Raji (cell line): ENCODE data around the gene BLOC1S6.

Experiments
- POLR2A ChIP-seq: IDR thresholded peaks from 2 replicates; pipeline ENCODE4 v1.6.1; 2011; ENCODE audit warnings: low read depth, low read length, control low read depth; ENCODE audit not compliant: insufficient read depth

The BLOC1S6 gene

GRCh38 chr15:45612790-45613415 is 25.7 kb downstream of the BLOC1S6 start:
- no peak for TF ChIP-seq POLR2A

- no peak for TF ChIP-seq POLR2A
These were observed 29.7 kb downstream of the BLOC1S6 start for GRCh38 chr15:45616901-45617323.

- no peak for TF ChIP-seq POLR2A
These were observed 31.6 kb downstream of the BLOC1S6 start for GRCh38 chr15:45618813-45619212.

- TF ChIP-seq POLR2A: no peak
These were observed 41.0 kb downstream of the BLOC1S6 start for GRCh38 chr15:45628136-45628535.

GRCh38 chr15:45630917-45631691 is 43.9 kb downstream of the BLOC1S6 start:
- TF ChIP-seq POLR2A: no peak

GRCh38 chr15:45631776-45632175 is 44.6 kb downstream of the BLOC1S6 start:
- TF ChIP-seq POLR2A: no peak

GRCh38 chr15:45634432-45635190 is 47.4 kb downstream of the BLOC1S6 start, which contains the start of gene SQOR:
Gene SQOR (plus strand): TSS chr15:45635029. CDS start chr15:45658924, 23,895 bp downstream.
- no peak for TF ChIP-seq POLR2A

GRCh38 chr15:45635191-45635638 is 48.0 kb downstream of the BLOC1S6 start:
- TF ChIP-seq POLR2A: no peak

GRCh38 chr15:45635763-45636292 is 48.6 kb downstream of the BLOC1S6 start:
- TF ChIP-seq POLR2A: no peak

- no peak for TF ChIP-seq POLR2A
These were observed 50.0 kb downstream of the BLOC1S6 start for GRCh38 chr15:45637141-45637540.

- TF ChIP-seq POLR2A: no peak
These were observed 50.4 kb downstream of the BLOC1S6 start for GRCh38 chr15:45637552-45638033.

GRCh38 chr15:45640616-45641015 is 53.4 kb downstream of the BLOC1S6 start:
- no peak for TF ChIP-seq POLR2A

- TF ChIP-seq POLR2A: no peak
These were observed 54.2 kb downstream of the BLOC1S6 start for GRCh38 chr15:45641374-45641781.

GRCh38 chr15:45641999-45642932 is 55.1 kb downstream of the BLOC1S6 start:
- no peak for TF ChIP-seq POLR2A
